NCI-H446 treated with DMSO at 0.1 percent for 48 hours (cell line): ENCODE measurements around the gene MND1.
A peak's percentile ranks its signal among the peaks of the same experiment; 100 is the strongest.
"Not testable (repeated sequence)": the region's sequence is repeated elsewhere in the genome, so short reads cannot be mapped to it uniquely, and the experiment has no call there.

Experiments
- DNase-seq: peaks from one replicate; lab custom pipeline; 2025; lab: John Stamatoyannopoulos, UW

MND1 gene

DNA sequence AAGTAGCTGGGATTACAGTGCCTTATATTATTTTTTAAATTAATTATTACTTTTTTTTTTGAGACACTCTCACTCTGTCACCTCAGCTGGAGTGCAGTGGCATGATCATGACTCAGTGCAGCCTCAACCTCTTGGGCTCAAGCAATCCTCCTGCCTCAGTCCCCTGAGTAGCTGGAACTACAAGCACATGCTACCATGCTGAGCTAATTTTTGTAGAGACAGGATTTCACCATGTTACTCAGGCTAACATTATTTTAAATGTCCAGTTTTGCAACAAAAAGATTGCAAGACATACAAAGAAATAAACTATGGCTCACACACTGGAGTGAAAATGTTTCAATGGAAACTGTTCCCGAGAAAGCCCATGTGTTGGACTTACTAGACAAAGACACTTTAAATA, 59.2 kb downstream of the MND1 start:
- DNase-seq, result no peak

DNA sequence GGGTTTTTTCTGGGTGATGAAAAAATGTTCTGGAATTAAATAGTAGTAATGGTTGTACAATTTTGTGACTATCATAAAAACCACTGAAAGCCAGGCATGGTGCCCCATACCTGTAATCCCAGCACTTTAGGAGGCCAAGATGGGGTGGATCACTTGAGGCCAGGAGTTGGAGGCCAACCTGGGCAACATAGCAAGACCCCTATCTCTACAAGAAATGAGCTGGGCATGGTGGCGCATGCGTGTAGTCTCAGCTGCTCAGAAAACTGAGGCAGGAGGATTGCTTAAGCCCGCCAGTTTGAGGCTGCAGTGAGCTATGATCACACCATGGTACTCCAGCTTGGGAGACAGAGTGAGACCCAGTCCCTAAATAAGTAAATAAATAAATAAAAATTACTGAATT, 63.4 kb downstream of the MND1 start:
- no peak for DNase-seq

GRCh38 chr4:153408932-153409331, 64.4 kb downstream of the MND1 start:
- no peak for DNase-seq

DNA sequence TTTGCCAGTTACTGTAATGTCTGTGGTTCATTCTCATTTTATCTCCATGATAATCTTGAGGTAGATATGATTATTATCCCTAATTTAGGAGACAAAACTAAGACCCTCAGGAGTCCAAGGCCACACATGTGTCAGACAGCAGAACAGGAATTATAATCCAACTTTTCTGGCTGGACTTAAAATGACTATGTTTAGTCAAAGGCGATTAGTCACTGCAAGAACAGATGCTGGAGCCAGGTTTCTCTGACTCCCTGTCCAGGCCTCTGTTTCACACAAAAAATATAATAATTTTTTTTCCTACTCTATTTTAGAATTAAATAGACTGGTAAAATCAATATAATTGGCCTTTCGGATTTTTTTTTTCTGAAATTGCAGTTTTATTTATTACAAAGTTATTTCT, 64.9 kb downstream of the MND1 start:
- DNase-seq, result peak; percentile 14

DNA sequence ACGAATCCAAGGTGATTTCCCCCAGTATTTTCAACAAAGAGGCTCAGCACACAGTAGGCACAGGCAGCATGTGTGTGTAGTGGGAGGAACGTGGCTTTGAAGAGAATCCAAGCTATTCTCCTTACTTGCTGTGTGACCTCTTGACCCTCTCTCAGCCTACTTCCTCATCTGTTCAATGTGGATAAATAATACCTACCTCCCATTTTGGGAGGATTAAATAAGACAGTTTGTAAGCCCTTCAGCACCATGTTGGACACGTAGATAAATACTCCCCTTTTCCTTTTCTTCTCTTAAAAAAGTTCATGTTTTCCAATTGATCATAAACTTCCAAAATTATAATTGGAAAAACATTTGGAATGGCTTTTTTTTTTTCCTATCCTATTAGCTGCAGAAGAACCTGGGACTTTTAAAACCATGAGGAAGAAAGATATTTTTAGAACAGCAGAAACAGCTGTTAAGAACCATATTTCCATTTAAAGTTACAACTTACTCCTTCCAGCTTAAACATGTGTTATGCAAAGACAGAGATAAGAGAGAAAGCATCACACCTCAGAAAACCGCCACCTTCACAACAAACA, 65.5 kb downstream of the MND1 start:
- DNase-seq, result no peak

DNA sequence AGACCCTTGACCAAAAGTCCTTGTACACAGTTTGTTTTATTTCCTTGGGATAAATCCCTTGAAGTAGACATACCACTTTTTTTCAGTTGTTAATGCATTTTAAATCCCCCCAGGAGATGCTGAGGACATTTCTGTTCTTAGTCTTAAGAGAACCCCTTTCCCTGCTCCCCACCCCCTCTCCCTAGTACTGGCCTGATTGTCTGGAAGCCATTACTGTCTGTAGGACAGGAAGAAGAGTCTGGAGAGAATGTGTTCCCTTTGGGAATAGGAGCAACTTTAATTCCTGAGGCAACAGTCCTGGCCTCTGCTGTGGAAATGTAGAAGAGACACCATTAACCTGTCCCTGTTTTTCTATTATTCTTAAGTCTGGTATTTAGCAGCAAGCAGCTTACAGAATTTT, 69.4 kb downstream of the MND1 start:
- no peak for DNase-seq

DNA sequence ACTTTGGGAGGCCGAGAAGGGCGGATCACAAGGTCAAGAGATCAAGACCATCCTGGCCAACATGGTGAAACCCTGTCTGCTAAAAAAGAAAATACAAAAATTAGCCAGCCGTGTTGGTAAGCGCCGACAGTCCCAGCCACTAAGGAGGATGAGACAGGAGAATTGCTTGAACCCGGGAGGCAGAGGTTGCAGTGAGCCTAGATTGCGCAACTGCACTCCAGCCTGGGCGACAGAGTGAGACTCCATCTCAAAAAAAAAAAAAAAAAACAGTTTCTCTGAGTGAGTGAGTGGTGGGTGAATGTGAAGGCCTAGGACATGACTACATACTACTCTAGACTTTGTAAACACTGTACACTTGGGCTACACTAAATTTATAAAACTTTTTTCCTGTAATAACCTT, 72.0 kb downstream of the MND1 start:
- not testable (repeated sequence) for DNase-seq

DNA sequence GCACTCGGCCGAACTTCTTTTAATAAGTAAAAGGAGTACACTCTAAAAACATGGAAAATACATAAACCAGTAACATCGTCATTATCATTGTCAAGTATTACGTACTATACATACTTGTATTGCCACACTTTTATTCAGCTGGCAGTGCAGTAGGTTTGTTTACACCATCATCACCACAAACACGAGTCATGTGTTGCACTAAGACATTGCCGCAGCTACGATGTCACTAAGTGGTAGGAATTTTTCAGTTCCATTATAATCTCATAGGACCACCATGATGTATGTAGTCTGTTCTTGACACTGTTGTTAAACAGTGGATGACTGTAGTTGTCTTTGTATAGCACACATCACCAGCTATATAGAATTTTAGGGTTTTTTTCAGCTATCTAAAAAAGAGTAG, 73.6 kb downstream of the MND1 start:
- DNase-seq, result no peak

DNA sequence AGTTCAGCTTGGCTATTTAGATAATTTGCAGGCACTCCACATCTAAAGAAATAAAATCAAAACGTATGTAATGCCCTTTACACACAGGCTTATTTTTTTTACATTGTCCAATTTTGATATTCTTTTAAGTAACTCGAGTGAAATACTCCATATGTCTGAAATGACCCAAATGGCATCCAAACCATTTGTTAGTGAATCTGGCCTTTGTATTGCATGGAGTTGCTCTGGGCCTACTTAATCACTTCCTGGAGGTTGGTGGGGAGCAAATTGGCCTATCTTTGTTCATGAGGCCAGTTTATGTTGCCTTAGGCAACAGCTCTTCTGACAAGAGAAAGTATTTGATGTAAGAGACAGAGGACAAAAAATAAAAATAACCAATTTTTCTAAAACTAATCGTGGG, 74.1 kb downstream of the MND1 start:
- no peak for DNase-seq

GRCh38 chr4:153419029-153419428, 74.5 kb downstream of the MND1 start:
- DNase-seq, result no peak

- no peak for DNase-seq
Observed at GRCh38 chr4:153419673-153420278, 75.3 kb downstream of the MND1 start.

- DNase-seq, result no peak
Observed at GRCh38 chr4:153420361-153420760, 75.9 kb downstream of the MND1 start.

DNA sequence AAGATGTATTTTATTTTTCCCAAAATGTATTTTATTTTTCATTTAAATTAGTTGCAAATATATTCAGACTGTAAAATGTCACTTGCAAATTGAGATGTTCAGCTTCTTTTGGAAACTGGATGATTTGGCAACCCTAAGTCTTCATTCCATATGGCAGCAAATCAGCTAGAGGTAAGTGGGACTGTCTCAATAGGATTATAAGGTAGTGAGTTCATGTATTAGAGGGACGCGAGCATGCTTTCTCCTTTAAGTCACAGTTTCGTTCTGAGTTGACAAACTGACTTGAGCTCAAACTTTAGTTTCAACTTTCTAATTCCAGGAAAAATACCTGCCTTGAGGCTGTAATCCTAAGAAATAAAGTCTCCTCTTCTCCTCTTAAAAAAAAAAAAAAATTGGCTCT, 77.5 kb downstream of the MND1 start:
- DNase-seq, result peak; percentile 0

- no peak for DNase-seq
Observed at GRCh38 chr4:153426207-153426885, 81.9 kb downstream of the MND1 start.

DNA sequence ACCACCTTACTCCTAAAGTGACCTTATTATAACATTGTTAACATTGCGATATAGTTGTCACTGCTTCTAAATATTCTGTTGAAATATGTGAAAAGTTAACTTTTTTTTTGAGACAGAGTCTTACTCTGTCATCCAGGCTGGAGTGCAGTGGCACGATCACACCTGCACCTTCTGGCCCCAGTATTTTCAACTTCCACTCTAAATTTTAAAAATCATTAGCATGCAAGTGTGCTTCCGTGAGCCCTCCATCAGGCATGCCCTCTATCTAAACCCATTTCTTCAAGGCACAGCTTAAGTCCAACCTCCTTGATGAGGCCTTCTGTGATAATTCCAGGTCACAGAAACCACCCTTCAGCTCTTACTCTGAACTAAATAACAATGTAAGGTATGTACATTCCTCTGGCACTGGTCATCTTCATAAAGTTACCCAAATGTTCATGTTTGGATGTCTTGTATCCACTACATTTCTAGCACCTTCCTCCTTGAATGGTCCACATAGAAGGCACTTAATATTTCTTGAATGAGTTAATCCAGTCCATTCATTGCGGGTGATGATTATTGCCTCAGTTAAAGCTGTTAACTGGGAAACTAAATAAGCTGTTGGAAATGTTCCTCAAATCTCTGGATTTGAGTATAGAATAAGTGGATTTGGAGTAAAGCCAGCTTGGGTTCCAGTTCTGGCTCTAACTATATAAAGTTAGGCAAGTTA, 83.0 kb downstream of the MND1 start:
- no peak for DNase-seq

DNA sequence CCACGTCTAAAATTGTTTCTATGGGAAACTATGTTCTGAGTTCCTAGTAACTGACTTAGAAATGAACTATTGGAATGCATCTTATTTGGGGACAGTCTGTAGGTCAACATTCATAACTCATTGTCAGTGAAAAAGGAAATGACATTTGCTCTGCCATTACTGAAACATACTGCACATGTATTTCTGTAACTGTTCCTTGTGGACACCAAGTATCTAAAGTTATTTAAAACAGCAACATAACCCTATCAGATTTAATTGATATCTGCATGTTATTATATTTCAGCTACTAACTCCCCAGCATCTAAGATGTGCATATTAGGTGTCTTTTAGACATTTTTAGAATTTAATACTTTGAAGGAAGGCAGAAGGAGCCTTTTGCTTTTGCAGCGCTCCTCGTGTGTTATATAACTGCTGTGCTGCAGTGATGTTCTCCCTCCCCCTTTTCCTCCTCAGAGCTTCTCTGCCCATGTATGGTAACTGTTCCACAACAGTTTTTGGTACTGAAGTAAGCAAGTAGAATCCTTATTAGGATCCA, 84.5 kb downstream of the MND1 start:
- DNase-seq, result no peak

DNA sequence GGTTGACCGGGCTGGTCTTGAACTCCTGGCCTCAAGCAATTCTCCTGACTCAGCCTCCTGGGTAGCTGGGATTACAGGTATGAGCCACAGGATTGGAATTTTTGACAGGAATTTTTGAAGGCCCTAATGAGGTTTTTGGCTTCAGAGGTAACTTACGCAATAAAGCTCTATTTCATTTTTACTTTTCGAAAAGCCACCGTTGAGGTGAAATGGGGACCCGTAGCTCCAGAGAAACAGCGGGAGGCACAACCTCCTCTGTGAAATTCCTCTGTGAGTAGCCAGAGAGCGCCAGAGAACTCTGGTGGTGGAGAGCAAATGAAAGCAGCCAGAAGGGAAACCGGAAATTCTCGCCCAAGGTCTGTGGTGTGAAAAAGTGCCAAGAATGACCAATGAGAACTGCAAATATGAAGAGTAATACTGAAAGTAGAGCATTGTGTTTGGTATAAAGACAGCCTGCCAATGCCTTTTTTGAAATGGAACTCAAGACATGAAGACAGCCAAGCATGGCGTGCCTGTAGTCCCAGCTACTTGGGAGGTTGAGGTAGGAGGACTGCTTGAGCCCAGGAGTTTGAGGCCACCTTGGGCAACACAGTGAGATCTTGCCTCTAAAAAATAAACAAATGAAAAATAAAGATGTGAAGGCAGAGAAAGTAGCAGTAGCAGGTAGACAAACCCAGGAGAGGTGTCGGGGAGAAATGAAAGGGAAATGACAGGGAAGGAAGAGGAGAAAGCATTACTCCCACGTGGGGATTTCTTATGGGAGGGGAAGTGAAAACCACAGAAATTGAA, 88.7 kb downstream of the MND1 start:
- DNase-seq, result no peak

GRCh38 chr4:153433754-153434105, 89.2 kb downstream of the MND1 start:
- no peak for DNase-seq

- DNase-seq, result no peak
Observed at GRCh38 chr4:153434190-153434589, 89.7 kb downstream of the MND1 start.

DNA sequence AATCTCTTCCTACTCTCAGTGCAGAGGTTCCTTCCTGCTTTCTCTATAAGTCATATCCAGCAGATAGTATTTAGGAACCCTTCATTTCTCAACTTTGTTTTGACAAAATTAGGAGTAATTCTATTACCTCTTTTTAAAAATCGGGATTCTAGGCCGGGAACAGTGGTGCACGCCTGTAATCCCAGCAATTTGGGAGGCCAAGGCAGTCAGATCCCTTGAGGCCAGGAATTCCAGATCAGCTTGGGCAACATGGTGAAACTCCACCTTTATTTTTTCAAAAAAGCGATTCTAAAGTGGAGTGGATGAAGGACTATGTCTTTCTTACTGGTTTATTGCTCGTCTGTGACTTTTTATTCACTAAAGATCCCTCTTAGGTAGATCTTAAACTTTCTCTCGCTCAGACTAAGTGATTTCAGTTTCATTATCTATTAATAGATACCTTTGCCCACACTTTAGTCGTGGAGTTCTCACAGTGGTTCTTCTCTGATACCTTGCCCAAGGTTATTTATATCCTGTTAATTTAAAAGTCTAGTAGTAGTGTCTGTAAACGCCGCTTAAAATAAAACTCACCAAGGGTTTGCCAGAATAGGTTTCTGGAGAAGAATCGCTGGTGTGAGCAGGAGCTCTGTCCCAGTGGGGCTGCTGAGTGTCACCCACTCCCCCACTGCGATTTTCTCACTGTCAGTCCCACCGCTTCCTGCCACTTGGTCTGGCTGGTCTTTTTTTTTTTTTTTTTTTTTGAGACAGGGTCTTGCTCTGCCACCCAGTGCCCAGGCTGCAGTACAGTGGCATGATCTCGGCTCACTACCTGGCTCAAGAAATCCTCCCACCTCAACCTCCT, 94.6 kb downstream of the MND1 start:
- no peak for DNase-seq

GRCh38 chr4:153439831-153440230, 95.3 kb downstream of the MND1 start:
- no peak for DNase-seq
